GM12892 (cell line): ENCODE measurements around the gene CAMSAP3.

Source experiments
- DNase-seq: peaks from one replicate; pipeline ENCODE4 v3.0.0; 2011; ENCODE audit not compliant: insufficient read length
- FAIRE-seq: peaks from 2 replicates; lab custom pipeline; 2011; peaks lifted over from hg19 to GRCh38; lab: Jason Lieb, UNC
- POLR2A ChIP-seq: IDR thresholded peaks from 2 replicates; pipeline ENCODE4 v1.6.1; 2011; ENCODE audit warnings: low read depth, low read length, control low read depth
- POLR2AphosphoS5 ChIP-seq: IDR thresholded peaks from 2 replicates; pipeline ENCODE4 v1.6.1; 2011; ENCODE audit warnings: low read depth, low read length, control low read depth
- TAF1 ChIP-seq: IDR thresholded peaks from 2 replicates; pipeline ENCODE4 v1.6.1; 2011; ENCODE audit warnings: low read depth, mild to moderate bottlenecking, control low read depth, low read length, borderline replicate concordance

The CAMSAP3 gene

DNA sequence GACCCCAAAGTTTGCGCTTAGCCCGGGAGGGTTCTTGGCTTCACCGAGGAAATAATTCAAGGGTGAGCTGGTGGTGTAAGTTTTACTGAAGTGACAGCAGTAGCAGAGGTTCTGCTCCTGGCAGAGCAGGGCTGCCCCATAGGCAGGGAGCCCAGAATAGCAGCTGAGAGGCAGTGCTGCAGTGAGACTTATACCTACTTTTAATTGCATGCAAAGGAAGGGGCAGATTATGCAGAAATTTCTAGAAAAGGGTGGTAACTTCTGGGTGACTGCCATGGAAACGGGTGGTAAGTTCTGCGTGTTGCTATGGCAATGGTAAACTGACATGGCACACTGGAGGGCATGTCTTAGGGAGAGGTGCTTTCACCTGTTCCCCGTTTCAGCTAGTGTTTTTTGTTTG, 17.5 kb upstream of the CAMSAP3 start:
- FAIRE-seq = no peak
- no peak for DNase-seq
- TF ChIP-seq POLR2A (no peak), TAF1 (no peak), POLR2AphosphoS5 (no peak)

DNA sequence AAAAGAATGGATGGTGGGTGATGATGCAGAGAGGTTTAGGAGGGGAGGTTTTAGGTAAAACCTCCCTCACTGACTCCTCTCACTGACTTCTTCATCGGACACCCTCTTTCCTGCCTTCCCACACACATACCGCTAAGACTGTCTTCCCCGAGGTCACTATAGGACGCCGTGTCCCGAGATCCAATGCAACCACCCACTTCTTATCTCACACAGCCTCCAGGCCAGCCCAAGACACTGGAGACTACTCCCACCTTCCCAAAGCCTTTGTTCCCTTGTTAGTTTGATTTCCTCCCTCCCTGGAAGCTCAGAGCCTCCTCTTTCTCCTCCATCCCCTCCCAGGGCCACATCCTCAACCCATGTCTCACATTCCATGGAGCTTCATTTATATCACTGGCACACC, 16.5 kb upstream of the CAMSAP3 start:
- DNase-seq (no peak), FAIRE-seq (no peak)
- no peak for TF ChIP-seq TAF1
- TF ChIP-seq POLR2A = no peak
- no peak for TF ChIP-seq POLR2AphosphoS5

GRCh38 chr19:7582446-7582845, 13.2 kb upstream of the CAMSAP3 start:
- no peak for FAIRE-seq
- DNase-seq = no peak
- TF ChIP-seq POLR2A (no peak), POLR2AphosphoS5 (no peak), TAF1 (no peak)

GRCh38 chr19:7589822-7590221, 5.8 kb upstream of the CAMSAP3 start:
- DNase-seq (no peak), FAIRE-seq (no peak)
- TF ChIP-seq TAF1 (no peak), POLR2A (no peak), POLR2AphosphoS5 (no peak)

GRCh38 chr19:7590256-7590655, 5.4 kb upstream of the CAMSAP3 start:
- no peak for DNase-seq
- no peak for FAIRE-seq
- TF ChIP-seq TAF1 = no peak
- TF ChIP-seq POLR2A = no peak
- no peak for TF ChIP-seq POLR2AphosphoS5

DNA sequence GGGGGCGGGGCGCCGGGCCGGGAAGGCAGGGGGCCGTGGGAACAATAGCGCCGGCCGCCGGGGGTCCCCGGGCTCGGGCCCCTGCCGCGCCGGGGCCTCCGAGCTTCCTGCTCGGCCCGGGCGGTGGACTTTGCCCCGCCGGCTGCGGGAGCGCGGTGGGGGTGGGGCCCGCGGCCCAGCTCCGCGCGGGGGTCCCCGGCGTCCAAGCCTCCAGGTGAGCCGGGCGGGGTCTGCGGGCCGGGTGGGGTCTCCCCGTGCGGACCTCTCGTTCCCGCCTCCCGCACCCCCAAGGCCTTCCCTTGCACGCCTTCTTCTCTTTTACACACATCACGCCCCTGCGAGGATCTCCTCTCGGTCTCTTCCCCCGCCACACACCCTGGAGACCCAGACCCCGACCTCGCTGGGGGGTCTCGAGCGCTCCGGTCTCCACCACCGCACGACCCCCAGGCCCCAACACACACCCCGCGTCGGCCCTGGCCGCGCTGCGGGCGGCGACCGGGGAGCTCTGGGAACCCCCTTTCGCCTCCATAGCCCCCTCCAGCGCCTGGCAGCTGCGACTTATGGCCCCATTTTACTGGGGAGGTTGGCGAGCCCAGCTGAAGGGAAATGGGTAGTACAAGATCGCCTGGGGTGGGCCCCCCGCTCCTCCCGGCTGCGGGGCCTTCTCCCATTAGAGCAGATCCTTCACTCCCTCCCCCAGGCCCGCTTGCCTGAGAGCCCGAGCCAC, 711 bp downstream of the CAMSAP3 start:
- DNase-seq (no peak), FAIRE-seq (no peak)
- TF ChIP-seq TAF1 (no peak), POLR2AphosphoS5 (no peak)

DNA sequence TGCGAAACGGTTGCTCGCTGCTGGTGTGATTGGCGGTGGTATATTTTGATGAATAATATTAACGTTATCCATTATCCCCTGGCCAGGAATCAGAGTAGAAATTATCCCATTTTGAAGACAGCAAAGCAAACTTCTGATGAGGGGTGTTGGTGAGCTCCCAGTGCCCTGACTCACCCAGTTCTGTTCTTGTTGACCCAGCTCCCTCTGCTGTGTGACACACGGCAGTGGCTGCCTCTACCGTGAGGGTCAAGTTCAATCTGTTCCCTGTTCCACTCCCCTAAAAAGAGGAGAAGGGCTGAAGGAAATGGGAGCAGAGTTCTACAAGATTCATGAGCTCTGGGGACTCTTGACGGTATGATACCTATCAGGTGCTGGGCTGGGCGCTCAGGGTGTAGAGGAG, 2.0 kb downstream of the CAMSAP3 start:
- TF ChIP-seq POLR2A = no peak
- no peak for TF ChIP-seq POLR2AphosphoS5
- no peak for FAIRE-seq
- DNase-seq = no peak

GRCh38 chr19:7598180-7598579, 2.5 kb downstream of the CAMSAP3 start:
- FAIRE-seq = no peak
- no peak for DNase-seq
- TF ChIP-seq POLR2AphosphoS5 = no peak
- no peak for TF ChIP-seq POLR2A
- no peak for TF ChIP-seq TAF1

GRCh38 chr19:7600721-7601120, 5.1 kb downstream of the CAMSAP3 start:
- FAIRE-seq (no peak), DNase-seq (no peak)
- TF ChIP-seq TAF1 (no peak), POLR2A (no peak), POLR2AphosphoS5 (no peak)

- DNase-seq (no peak), FAIRE-seq (no peak)
- TF ChIP-seq POLR2AphosphoS5 (no peak), TAF1 (no peak), POLR2A (no peak)
These were observed 6.7 kb downstream of the CAMSAP3 start for GRCh38 chr19:7602240-7602934.

- TF ChIP-seq POLR2A = no peak
- no peak for TF ChIP-seq TAF1
- TF ChIP-seq POLR2AphosphoS5 = no peak
- DNase-seq (no peak), FAIRE-seq (no peak)
These were observed 7.4 kb downstream of the CAMSAP3 start for GRCh38 chr19:7602935-7603497.

GRCh38 chr19:7603919-7604318, 8.3 kb downstream of the CAMSAP3 start:
- no peak for FAIRE-seq
- DNase-seq = no peak
- no peak for TF ChIP-seq POLR2A
- no peak for TF ChIP-seq TAF1
- TF ChIP-seq POLR2AphosphoS5 = no peak
